Measurements from ENCODE around the gene UGT1A9. TPM values are rescaled to one million over a fixed set of nuclear protein-coding genes. Genes with fewer than 3 reads are reported as not detected.

Gene UGT1A9
- polyA plus RNA-seq, 1 donor from 2014 or later: not detected

DNA sequence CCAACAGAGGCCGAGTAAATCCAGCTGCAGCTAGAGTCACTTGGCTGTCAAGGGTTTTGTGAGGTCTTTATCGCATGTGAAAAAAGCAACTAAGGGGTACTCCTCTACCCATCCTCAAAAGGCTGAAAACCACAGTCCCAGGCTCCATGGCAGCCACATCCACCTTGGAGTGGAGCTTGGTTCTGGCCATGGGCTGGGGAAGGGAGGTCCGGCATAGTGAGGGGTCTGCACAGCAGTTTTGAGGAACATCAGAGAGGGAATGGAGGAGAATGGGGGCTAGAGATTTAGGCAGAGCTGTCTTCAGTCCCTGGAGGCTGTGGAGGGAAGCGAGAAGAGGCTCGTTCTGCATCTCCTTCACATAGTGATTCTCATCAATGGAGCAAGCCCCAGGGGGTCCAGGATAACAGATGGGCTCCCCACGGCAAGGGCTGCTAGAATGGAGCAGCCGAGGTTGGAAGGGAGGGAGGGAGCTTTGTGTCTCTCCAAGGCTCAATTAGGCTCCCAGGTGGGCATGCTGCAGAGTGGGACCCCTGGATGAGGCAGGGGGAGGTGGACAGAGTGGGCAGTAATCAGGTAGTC lies 127.5 kb downstream of the UGT1A9 start:
- Mint-ChIP-seq H3K27me3 (peaks cover 7% of the 10 kb centered on the region), H3K4me3 (no peak overlapping the region), H3K4me1 (no peaks in the 10 kb centered on the region), H3K36me3 (no peaks in the 10 kb centered on the region), H3K9me3 (no peaks in the 10 kb centered on the region), H3K27ac (no peak overlapping the region)

DNA sequence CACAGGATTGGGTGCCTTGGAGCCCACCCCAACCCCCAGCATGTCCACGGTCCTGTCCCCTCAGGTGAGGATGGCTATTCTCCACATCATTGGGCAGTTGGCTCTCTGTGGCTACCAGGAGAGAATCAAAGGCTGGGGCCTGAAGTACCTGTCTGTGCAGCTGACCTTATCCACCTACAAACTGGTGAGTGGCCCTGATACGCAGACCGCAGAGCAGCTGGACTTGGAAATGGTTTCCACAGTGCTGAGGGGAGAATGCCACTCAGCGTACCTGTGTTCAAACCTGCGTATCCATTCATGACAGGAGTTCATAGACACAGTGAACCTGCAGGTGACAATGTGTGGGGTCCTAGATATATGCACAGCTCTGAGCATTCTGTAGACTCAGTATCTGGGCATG lies 128.0 kb downstream of the UGT1A9 start:
- H3K36me3 Mint-ChIP-seq: no peaks in the 10 kb centered on the region
- no peak overlapping the region for H3K4me3 Mint-ChIP-seq
- H3K27me3 Mint-ChIP-seq: peaks cover 10% of the 10 kb centered on the region
- no peaks in the 10 kb centered on the region for H3K4me1 Mint-ChIP-seq
- H3K9me3 Mint-ChIP-seq: no peaks in the 10 kb centered on the region
- no peak overlapping the region for H3K27ac Mint-ChIP-seq

DNA sequence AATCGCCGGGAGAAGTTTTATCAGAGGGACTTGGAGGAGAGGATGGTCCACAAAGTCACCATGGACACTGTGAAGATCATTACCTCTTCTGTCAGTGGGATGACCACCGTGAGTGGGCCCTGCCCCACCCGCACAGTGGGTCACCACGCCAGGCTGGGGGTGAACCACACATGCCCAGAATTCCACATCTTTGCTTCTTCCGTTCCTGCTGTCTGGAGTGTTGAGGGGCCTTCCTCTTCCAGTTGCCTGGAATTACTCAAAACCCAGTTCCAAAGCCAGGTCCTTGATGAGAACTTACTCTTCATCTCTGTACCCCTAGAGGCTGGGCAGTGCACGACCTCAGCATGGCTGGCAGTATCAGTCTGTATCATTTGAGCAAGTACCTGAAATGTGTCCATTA lies 128.5 kb downstream of the UGT1A9 start:
- H3K9me3 Mint-ChIP-seq: no peaks in the 10 kb centered on the region
- H3K27ac Mint-ChIP-seq: no peak overlapping the region
- no peaks in the 10 kb centered on the region for H3K36me3 Mint-ChIP-seq
- no peak overlapping the region for H3K4me3 Mint-ChIP-seq
- H3K27me3 Mint-ChIP-seq: peaks cover 11% of the 10 kb centered on the region
- no peaks in the 10 kb centered on the region for H3K4me1 Mint-ChIP-seq

GRCh38 chr2:233801357-233802131 lies 129.8 kb downstream of the UGT1A9 start:
- no peak overlapping the region for H3K4me3 Mint-ChIP-seq

GRCh38 chr2:233802132-233802815 lies 130.6 kb downstream of the UGT1A9 start:
- Mint-ChIP-seq H3K4me3 (no peak overlapping the region), H3K9me3 (no peaks in the 10 kb centered on the region), H3K27ac (peak overlapping the region in 1 of 3 donors; percentile 20), H3K36me3 (no peaks in the 10 kb centered on the region), H3K4me1 (no peaks in the 10 kb centered on the region), H3K27me3 (peaks cover 11% of the 10 kb centered on the region)

More at GRCh38 chr2:233801357-233802131, 129.8 kb downstream of the UGT1A9 start:
- Mint-ChIP-seq H3K36me3 (no peaks in the 10 kb centered on the region), H3K4me1 (no peaks in the 10 kb centered on the region), H3K9me3 (no peaks in the 10 kb centered on the region), H3K27me3 (peaks cover 11% of the 10 kb centered on the region), H3K27ac (no peak overlapping the region)

- H3K27me3 Mint-ChIP-seq: peaks cover 17% of the 10 kb centered on the region
- H3K9me3 Mint-ChIP-seq: no peaks in the 10 kb centered on the region
- no peaks in the 10 kb centered on the region for H3K36me3 Mint-ChIP-seq
- H3K4me1 Mint-ChIP-seq: no peaks in the 10 kb centered on the region
- no peak overlapping the region for H3K27ac Mint-ChIP-seq
- H3K4me3 Mint-ChIP-seq: no peak overlapping the region
Observed at GRCh38 chr2:233803292-233803911, 131.7 kb downstream of the UGT1A9 start.

GRCh38 chr2:233803994-233804393 lies 132.3 kb downstream of the UGT1A9 start:
- Mint-ChIP-seq H3K36me3 (no peaks in the 10 kb centered on the region), H3K27me3 (peaks cover 20% of the 10 kb centered on the region), H3K9me3 (no peaks in the 10 kb centered on the region), H3K27ac (no peak overlapping the region), H3K4me3 (no peak overlapping the region), H3K4me1 (no peaks in the 10 kb centered on the region)

- peaks cover 0 to 2% (median 0%) of the 10 kb centered on the region in 3 donors for H3K9me3 Mint-ChIP-seq
- no peaks in the 10 kb centered on the region for H3K36me3 Mint-ChIP-seq
- peaks cover 24% of the 10 kb centered on the region for H3K27me3 Mint-ChIP-seq
- no peak overlapping the region for H3K4me3 Mint-ChIP-seq
- no peak overlapping the region for H3K27ac Mint-ChIP-seq
- no peaks in the 10 kb centered on the region for H3K4me1 Mint-ChIP-seq
Observed at GRCh38 chr2:233807215-233807865, 135.6 kb downstream of the UGT1A9 start.

GRCh38 chr2:233807966-233808935 lies 136.6 kb downstream of the UGT1A9 start:
- H3K36me3 Mint-ChIP-seq: no peaks in the 10 kb centered on the region
- H3K27me3 Mint-ChIP-seq: peaks cover 24% of the 10 kb centered on the region
- H3K27ac Mint-ChIP-seq: no peak overlapping the region
- no peaks in the 10 kb centered on the region for H3K4me1 Mint-ChIP-seq
- no peak overlapping the region for H3K4me3 Mint-ChIP-seq
- peaks cover 0 to 2% (median 0%) of the 10 kb centered on the region in 3 donors for H3K9me3 Mint-ChIP-seq

DNA sequence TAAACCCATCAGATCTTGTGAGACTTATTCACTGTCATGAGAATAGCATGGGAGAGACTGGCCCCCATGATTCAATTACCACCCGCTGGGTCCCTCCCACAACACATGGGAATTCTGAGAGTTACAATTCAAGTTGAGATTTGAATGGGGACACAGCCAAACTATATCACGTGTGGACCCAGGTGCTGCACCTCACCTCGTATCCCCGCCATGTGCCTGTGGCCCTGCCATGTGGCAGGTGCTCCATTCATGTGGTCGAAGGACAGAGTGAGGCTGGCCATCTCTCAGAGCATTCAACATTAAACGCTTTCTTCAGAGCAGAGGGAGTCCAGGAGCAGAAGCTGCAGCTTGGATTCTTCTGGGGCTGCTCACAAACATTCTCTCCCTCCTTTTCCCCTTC lies 138.7 kb downstream of the UGT1A9 start:
- H3K27me3 Mint-ChIP-seq: peaks cover 17% of the 10 kb centered on the region
- H3K4me3 Mint-ChIP-seq: no peak overlapping the region
- H3K36me3 Mint-ChIP-seq: peaks cover 1% of the 10 kb centered on the region
- H3K27ac Mint-ChIP-seq: no peak overlapping the region
- peaks cover 0 to 4% (median 0%) of the 10 kb centered on the region in 3 donors for H3K9me3 Mint-ChIP-seq
- H3K4me1 Mint-ChIP-seq: no peaks in the 10 kb centered on the region

- H3K9me3 Mint-ChIP-seq: peaks cover 0 to 4% (median 0%) of the 10 kb centered on the region in 3 donors
- H3K4me1 Mint-ChIP-seq: no peaks in the 10 kb centered on the region
- no peak overlapping the region for H3K4me3 Mint-ChIP-seq
- H3K27ac Mint-ChIP-seq: peak overlapping the region in 1 of 3 donors; percentile 35
- peaks cover 1% of the 10 kb centered on the region for H3K36me3 Mint-ChIP-seq
- peaks cover 18% of the 10 kb centered on the region for H3K27me3 Mint-ChIP-seq
Observed at GRCh38 chr2:233811087-233811486, 139.4 kb downstream of the UGT1A9 start.

DNA sequence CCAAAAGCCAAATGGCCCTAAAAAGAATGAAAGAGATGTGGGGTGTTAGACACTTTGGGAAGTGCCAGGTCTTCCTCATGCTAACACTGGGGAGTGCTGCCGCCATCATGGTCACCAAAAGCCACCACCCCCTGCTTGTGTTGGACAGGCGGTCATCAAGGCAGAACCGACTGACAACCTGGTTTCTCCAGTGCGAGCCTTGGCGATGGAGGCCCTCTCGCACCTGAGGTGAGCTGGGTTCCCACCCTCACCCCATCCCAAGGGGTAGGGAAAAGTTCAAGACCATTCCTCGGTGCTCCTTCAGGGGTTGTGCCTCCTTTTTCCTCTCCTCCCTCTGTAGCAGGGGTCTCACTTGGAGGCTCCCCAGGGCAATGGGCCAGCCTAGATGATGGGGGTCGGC lies 140.0 kb downstream of the UGT1A9 start:
- Mint-ChIP-seq H3K4me3 (no peak overlapping the region), H3K27me3 (peaks cover 23% of the 10 kb centered on the region), H3K4me1 (no peaks in the 10 kb centered on the region), H3K27ac (peak overlapping the region in 1 of 3 donors; percentile 35), H3K36me3 (peaks cover 1% of the 10 kb centered on the region), H3K9me3 (peaks cover 0 to 4% (median 0%) of the 10 kb centered on the region in 3 donors)

DNA sequence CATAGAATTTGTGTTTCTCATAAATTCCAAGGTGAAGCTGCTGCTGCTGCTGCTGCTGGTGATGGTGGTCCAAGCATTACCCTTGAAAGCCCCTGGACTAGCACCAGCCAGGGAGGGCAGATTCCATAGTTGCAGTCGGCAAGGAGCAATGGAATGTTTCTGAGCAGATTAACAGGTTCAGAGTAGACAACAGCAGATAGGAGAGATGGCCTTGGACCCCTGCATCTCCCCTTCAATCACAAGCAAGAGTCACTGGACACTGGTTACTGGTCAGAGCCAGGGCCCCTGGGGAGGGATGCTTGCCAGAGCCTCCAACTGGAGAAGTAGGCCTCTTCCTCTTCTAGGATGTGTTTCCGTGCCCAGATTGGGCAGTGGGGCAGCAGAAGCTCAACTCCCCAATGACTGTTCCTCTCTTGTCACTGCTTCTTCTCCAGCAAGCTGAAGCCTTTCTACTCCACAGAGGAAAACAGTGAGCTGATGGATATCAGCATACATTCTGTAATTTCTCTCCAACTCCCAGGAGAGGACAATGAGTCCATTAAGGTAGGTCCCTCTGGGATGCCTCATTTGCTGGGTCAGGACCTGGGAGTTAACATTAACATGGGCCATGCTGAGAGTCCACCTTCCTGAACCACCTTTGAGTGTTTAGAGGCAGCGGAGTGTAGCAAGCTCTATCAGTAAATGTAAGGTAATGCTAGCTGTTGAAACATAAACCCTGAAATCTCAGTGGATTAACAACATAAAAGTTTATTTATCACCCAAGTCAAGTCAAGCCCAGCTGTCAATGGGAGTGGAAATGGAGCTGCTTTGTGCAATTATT lies 141.7 kb downstream of the UGT1A9 start:
- Mint-ChIP-seq H3K27ac (no peak overlapping the region), H3K4me3 (peak overlapping the region in 1 of 4 donors; percentile 63), H3K36me3 (peaks cover 1% of the 10 kb centered on the region), H3K27me3 (peaks cover 21% of the 10 kb centered on the region), H3K4me1 (no peaks in the 10 kb centered on the region), H3K9me3 (peaks cover 0 to 4% (median 0%) of the 10 kb centered on the region in 3 donors)
